HG02759 (cell line): ENCODE data around the gene BLVRB.
"Not testable (repeated sequence)": the region's sequence is repeated elsewhere in the genome, so short reads cannot be mapped to it uniquely, and the experiment has no call there.

ENCODE experiments used
- ATAC-seq: cut with Tn5 transposase; IDR thresholded peaks from one replicate; pipeline ENCODE4 v1.9.1; 2021; ENCODE audit warnings: mild to moderate bottlenecking, moderate library complexity; ENCODE audit not compliant: unreplicated experiment

BLVRB gene

GRCh38 chr19:40452016-40452415 lies 13.5 kb downstream of the BLVRB start:
- ATAC-seq = no peak

DNA sequence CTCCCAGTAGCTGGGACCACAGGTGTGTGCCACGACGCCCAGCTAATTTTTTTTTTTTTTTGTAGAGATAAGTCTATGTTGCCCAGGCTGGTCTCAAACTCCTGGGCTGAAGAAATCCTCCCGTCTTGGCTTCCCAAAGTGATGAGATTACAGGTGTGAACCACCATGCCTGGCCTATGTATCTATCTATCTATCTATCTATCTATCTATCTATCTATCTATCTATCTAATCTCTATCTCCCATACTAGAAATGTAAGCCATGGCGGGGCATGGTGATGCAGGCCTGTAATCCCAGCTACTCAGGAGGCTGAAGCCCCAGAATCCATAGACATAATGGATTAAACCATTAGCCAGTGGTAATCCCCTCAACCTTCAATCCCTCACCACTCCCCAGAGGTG lies 14.9 kb downstream of the BLVRB start:
- no peak for ATAC-seq

DNA sequence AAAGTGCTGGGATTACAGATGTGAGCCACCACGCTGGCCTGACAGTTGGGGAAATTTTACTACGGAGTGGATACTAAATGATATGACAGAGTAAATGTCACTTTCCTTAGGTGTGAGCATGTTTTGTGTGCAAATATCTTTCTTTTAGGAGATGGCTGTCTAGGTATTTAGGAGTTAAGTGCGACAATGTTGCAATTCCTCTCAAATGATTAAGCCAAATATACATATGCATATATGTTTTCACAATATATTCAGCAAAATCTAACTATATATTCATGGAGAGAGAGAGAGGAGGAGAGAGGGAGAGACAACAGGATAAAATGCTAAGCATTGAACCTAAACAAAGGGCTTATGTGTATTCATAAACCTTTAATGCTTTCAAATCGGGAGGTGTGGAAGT lies 16.0 kb downstream of the BLVRB start:
- no peak for ATAC-seq

GRCh38 chr19:40446263-40446784 lies 19.2 kb downstream of the BLVRB start:
- ATAC-seq = no peak

DNA sequence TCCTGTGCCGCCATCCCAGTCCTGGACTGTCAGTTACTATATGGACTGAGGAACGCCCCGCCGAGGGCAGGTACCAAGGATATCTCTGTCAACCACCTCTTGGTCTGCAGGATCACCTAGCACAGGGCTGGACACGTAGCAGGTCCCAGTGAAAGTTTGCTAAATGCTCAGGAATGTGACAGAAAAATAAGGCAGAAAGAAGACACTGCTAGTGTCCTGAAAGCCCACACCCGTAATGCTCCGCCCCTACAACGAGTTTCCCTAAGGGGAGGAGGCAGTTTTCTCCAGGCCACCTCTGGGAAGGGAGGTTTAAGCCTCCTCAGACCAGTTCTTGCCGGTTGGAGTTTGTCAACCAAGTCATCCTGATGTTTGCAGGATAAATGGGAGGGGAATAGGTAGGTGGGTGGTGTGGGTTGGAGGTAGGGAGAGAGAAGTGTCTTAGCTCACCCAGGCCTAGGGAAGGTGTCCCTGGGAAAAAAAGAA lies 19.7 kb downstream of the BLVRB start:
- ATAC-seq = no peak

DNA sequence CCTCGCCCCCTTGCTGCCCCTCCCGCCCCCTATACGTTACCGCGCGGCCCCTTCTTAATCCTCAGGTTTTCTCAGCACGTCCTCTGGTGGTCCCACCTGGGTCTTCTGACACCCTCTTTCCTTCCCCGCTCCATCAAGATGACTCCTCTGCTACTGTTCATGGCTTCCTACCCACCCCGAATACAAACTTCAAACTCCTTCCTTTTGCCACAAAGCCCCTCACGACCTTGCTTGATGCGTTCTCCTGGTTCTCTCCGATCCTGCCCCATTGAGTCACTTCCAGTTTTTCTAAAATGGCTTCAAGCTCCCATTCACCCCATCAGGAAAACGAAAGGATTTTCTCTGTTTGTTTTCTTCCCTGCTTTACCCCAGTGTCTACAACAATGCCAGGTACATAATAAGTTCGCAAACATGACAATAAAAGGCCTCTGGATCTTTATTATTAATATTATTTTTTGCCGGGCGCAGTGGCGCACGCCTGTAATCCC lies 20.7 kb downstream of the BLVRB start:
- no peak for ATAC-seq

GRCh38 chr19:40444000-40444824 lies 21.3 kb downstream of the BLVRB start, which contains the start of gene SERTAD3:
Gene SERTAD3 (minus strand): TSS chr19:40444335. CDS start chr19:40442080, 2,255 bp downstream.
- peak; percentile 76 for ATAC-seq

GRCh38 chr19:40443131-40443999 lies 22.2 kb downstream of the BLVRB start:
- peak; percentile 69 for ATAC-seq

DNA sequence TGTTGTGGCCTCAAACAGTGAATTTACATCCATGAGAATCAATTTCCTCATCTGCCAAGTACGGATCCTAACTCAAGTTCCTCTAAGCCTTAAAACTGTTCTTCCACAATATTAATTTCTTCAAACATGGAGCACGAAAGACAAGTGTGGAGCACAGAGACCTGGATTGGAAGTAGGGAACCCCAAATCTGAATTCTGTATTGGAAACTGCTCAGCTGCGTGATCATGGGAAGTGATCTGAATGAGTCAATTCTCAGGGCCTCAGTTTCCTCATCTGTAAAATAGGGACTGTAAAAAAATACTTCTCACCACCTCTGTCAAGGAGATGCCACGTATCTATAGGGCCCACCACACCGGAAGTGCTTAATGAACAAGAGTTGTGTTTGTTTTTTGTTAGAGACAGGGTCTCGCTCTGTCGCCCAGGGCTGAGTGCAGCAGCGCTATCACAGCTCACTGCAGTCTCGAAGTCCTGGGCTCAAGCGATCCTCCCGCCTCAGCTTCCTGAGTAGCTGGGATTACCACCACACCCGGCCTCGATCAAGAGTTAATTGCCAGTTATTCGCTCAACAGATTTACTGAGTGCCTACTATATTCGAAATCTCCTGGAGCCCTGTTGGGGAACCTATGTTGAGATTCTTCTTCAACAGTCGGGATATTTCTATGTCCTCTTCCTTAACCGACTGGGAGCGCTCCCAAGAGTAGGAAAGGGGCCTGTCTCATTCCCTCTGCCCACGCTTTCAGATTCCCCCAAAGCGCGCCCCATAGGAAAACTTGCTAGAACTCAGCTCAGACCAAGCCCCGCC lies 23.0 kb downstream of the BLVRB start:
- no peak for ATAC-seq

DNA sequence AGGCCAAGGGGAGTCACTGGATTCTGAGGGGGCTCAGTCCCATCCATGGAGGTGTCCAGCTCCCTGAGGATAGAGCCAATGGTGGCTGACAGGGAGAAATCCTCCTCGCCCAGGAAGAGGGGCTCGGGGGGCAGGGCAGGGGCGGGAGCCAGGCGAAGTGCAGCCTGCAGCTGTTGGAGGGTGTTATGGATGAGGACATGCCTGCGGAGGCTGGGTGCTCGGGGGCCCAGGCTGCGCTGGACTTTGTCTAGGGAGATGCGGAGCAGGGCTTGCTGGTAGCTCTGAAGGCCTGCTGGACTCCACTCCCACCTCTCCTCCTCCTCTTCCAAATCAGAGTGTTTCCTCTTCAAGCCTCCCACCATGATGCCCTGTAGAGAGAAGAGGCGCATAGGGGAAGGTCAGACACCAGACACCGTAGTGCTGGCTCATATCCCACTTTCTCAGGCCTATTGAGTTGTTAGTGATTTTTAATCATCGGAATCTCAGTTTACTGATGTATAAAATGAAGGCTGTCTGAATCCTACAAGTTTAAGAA lies 23.8 kb downstream of the BLVRB start:
- no peak for ATAC-seq

DNA sequence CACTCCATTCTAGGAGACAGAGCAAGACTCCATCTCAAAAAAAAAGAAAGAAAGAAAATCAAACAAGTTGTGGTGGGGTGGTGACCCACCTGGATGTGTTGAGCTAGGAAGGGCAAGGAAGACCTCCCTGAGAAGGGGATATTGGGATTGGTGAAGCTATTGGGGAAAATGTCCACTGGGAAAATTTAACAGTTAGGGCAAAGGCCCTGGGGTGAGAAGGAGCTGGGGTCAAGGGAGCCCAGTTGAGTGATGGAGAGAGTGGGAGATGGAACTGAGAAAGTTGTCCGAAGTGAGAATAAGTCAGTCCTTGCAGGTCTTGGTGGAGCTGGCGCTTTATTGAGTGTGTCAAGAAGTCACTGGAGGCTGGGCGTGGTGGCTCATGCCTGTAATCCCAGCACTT lies 27.3 kb downstream of the BLVRB start:
- no peak for ATAC-seq

DNA sequence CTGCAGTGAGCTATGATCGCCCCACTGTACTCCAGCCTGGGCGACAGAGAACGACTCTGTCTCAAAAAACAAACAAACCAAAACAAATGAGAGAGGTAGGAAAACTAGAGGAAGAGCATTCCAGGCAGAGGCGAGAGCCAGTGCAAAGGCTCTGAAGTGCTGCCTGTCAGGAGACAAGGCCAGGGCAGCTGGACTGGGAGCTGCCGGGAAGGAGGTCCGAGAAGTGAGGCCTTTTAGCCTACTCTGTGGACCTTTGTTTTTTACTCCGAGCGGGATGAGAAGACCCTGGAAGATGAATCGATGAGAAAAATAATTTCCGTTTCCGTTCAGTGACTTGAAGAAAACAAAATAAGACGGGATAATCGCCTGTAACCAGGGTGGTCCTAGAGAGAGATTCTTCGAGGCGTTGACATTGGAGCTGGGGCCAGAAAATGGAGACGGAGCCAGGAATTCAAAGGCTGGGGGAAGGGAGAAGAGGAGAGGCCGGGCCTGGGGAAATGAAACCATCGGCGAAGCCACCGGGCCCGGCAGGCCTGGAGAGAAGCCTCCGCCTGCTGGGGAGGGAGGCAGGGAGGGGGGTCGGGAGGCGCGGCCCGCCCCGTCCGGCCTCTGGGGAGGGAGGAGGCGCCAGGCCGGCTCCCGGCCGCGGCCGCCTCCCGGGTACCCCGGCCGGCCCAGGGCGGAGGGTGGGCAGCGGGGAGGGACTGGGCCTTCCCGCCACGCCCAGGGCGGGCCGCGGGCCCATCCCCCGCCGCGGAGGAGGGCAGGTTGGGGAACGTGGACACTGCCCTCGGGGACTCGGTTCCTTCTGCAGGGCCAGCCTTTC lies 31.9 kb downstream of the BLVRB start:
- peak; percentile 67 for ATAC-seq

GRCh38 chr19:40432760-40433159 lies 32.8 kb downstream of the BLVRB start:
- ATAC-seq = not testable (repeated sequence)

GRCh38 chr19:40431698-40432097 lies 33.8 kb downstream of the BLVRB start:
- no peak for ATAC-seq

DNA sequence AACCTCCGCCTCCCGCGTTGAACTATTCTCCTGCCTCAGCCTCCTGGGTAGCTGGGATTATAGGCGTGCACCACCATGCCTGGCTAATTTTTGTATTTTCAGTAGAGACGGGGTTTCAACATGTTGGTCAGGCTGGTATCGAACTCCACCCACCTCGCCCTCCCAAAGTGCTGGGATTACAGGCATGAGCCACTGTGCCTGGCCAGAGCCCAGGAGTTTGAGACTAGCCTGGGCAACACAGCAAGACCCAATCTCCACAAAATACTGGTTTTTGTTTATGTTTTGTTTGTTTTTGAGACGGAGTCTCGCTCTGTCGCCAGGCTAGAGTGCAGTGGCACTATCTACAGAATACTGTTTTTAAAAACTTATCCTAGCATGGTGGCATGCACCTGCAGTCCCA lies 35.3 kb downstream of the BLVRB start:
- ATAC-seq = not testable (repeated sequence)

DNA sequence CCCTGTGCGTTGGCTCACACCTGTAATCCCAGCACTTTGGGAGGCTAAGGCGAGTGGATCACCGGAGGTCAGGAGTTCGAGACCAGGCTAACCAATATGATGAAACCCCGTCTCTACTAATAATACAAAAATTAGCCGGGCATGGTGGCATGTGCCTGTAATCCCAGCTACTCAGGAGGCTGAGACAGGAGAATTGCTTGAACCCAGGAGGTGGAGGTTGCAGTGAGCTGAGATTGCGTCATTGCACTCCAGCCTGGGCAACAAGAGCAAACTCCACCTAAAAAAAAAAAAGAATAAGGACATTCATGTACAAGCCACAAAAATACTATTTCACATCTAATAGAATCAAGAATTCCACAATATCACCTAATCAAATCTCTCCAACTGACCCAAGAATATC lies 37.3 kb downstream of the BLVRB start:
- ATAC-seq = not testable (repeated sequence)

DNA sequence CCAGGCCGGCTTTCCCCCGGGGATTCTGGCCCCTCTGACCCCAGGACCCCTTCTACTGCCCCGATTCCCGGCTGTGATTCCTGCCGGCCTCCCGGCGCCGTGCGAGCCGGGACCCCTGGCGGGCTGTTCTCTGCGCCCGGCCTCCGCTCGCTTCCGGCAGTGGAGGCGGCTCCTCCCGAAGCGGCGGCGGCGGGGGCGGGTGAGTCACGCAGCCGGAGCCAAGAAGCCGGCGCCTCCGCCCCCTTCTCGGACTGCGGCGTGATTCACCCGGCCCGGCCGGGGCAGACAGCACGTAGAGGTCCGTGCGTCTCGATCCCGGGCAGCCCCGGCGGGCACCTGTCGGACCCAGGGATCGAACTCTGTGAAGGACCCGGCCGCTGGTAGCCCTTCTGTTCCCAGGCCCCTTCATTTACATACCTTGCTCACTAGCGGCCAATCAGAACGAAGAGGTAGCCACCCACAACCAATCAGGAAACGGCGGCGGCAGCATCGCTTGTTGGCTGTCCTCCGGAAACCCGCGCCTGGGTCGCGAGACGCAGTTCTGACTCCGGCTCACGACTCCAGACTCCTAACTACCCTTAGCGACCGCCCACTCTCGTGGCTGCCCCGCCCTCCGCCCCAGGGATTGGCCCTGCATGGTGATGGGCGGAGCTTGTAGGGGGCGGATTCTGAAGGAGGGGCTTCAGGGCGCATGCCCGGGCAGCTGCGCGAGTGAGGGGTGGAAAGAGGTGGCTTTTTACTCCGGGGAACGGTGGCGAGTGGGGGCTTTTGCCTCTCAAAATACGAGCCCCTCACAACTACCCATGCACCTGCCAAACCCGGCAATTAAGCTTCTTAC lies 39.9 kb downstream of the BLVRB start, which contains the start of gene SERTAD1:
TSS of gene SERTAD1 (minus strand) at position 543 of the 838 bp plus-strand sequence. CDS start 2,446 bp downstream, outside the sequence.
- ATAC-seq = peak; percentile 83
